GM23248 (cell line): Measurements from ENCODE around the gene LILRB1. TPM values are rescaled to one million over a fixed set of nuclear protein-coding genes. Genes with fewer than 3 reads are reported as not detected.
"Not testable (repeated sequence)": the region's sequence is repeated elsewhere in the genome, so short reads cannot be mapped to it uniquely, and the experiment has no call there.

ENCODE experiments used
- DNase-seq: peaks from one replicate; pipeline ENCODE4 v3.0.0-alpha.2; 2015
- H2AFZ ChIP-seq: fragments of 200-600 bp; sonication (generic); 2 replicates; pipeline ENCODE4 v1.6.1; 2016; ENCODE audit warnings: antibody characterized with exemption
- H3F3A ChIP-seq: fragments of 200-600 bp; sonication (generic); 2 replicates; pipeline ENCODE4 v1.6.1; 2016; ENCODE audit warnings: mild to moderate bottlenecking, antibody characterized with exemption, mixed run types; ENCODE audit not compliant: insufficient read depth
- H3K27ac ChIP-seq: fragments of 200-600 bp; sonication (generic); 2 replicates; pipeline ENCODE4 v1.5.1; 2016; ENCODE audit warnings: mild to moderate bottlenecking
- H3K27me3 ChIP-seq: fragments of 200-600 bp; sonication (generic); replicated peaks from 2 replicates; pipeline ENCODE4 v1.6.1; 2016; ENCODE audit warnings: mild to moderate bottlenecking; ENCODE audit not compliant: insufficient read depth
- H3K36me3 ChIP-seq: fragments of 200-600 bp; sonication (generic); 2 replicates; pipeline ENCODE4 v1.6.1; 2016; ENCODE audit warnings: low read depth, mild to moderate bottlenecking
- H3K4me1 ChIP-seq: fragments of 200-600 bp; sonication (generic); 2 replicates; pipeline ENCODE4 v1.6.1; 2016; ENCODE audit warnings: mild to moderate bottlenecking; ENCODE audit not compliant: insufficient read depth
- H3K4me2 ChIP-seq: fragments of 200-600 bp; sonication (generic); one replicate; pipeline ENCODE4 v1.6.1; 2016; ENCODE audit warnings: mild to moderate bottlenecking; ENCODE audit not compliant: unreplicated experiment
- H3K4me3 ChIP-seq: fragments of 200-600 bp; sonication (generic); 2 replicates; pipeline ENCODE4 v1.5.1; 2016; ENCODE audit warnings: mild to moderate bottlenecking
- H3K79me2 ChIP-seq: fragments of 200-600 bp; sonication (generic); 2 replicates; pipeline ENCODE4 v1.6.1; 2016; ENCODE audit warnings: mild to moderate bottlenecking; ENCODE audit not compliant: insufficient read depth
- H3K9ac ChIP-seq: fragments of 200-600 bp; sonication (generic); 2 replicates; pipeline ENCODE4 v1.6.1; 2016; ENCODE audit warnings: mild to moderate bottlenecking
- H3K9me2 ChIP-seq: fragments of 200-600 bp; sonication (generic); 2 replicates; pipeline ENCODE4 v1.6.1; 2016; ENCODE audit warnings: mixed run types, mild to moderate bottlenecking, moderate library complexity; ENCODE audit not compliant: insufficient read depth
- H3K9me3 ChIP-seq: fragments of 200-600 bp; sonication (generic); one replicate; pipeline ENCODE4 v1.6.1; 2017; ENCODE audit warnings: low read depth
- H4K20me1 ChIP-seq: fragments of 200-600 bp; sonication (generic); 2 replicates; pipeline ENCODE4 v1.6.0; 2016; ENCODE audit not compliant: insufficient read depth
- EZH2 ChIP-seq: fragments of 200-600 bp; sonication (generic); IDR thresholded peaks from 2 replicates; pipeline ENCODE4 v1.6.1; 2018; ENCODE audit warnings: antibody characterized with exemption, mild to moderate bottlenecking; ENCODE audit not compliant: insufficient read depth, poor library complexity, severe bottlenecking
- EZH2phosphoT487 ChIP-seq: fragments of 200-600 bp; sonication (generic); IDR thresholded peaks from 2 replicates; pipeline ENCODE4 v1.6.1; 2018; ENCODE audit warnings: antibody characterized with exemption, moderate library complexity, mild to moderate bottlenecking, low read depth; ENCODE audit not compliant: insufficient read depth
- WGBS, 2 experiments: methylation state at CpG; one replicate each; pipeline ENCODE4 v1.1.6; 2015 to 2017; ENCODE audit warnings: low lambda C conversion rate in 2 of 2, low coverage in 1 of 2; ENCODE audit errors: missing lambda C conversion rate in 2 of 2; 5-methylcytosine and 5-hydroxymethylcytosine counted together
- in situ Hi-C: fragments of 300-500 bp; cut with MboI; formaldehyde crosslinking; loops from 2 replicates; pipeline ENCODE4 v1.15.0; 2020
- polyA plus RNA-seq: library from polyadenylated mRNA; unstranded; fragments of >200 nt; fragmentation: Nextera tagmentation; extraction: Ambion mirVana; gene quantifications from 2 replicates; pipeline ENCODE4 v1.2.1, GENCODE V29; 2016
- total RNA-seq: library from RNA; depleted of rRNA; stranded (reverse); fragments of >200 nt; shearing (Covaris generic); gene quantifications from 2 replicates; pipeline ENCODE4 v1.2.3, GENCODE V29; 2014; rRNA removed

The LILRB1 gene
- not detected in 2 replicates for total RNA-seq
- 0.06 TPM in 1 of 2 replicates, not detected in the other for polyA plus RNA-seq

GRCh38 chr19:54630262-54630661, at the start of gene LILRB1:
TSS of gene LILRB1 (plus strand) at chr19:54630484. CDS start at chr19:54631074, 590 bp downstream.
- H3K79me2 ChIP-seq, H3K4me2 ChIP-seq, H3K9me3 ChIP-seq, H3K4me3 ChIP-seq, H3K9ac ChIP-seq, in situ Hi-C loops, H2AFZ ChIP-seq, H3K4me1 ChIP-seq, H3K9me2 ChIP-seq, H3K36me3 ChIP-seq, H3K27me3 ChIP-seq, H4K20me1 ChIP-seq, H3F3A ChIP-seq, DNase-seq, H3K27ac ChIP-seq: not testable (repeated sequence)
- WGBS, 2 experiments, result 34 to 38% methylated on average over 9 of the region's 9 CpGs

DNA sequence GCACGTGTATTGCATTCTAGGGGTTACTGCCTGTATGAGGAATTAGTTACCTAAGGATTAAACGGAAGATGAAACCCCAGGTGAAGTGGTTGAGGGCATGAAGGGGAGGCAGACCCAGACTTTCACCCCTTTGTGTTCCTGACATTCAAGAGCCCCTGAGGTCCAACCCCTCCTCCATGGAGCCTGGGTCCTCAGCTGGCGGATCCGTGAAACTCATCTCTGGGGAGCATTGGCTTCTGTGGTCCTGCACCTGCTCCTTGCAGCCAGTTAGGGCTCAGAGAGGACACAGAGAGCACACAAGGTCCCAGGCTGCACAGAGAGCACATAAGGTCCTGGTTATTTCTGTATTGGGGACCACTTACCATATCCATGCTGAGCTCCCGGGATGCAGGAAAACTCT, 43.9 kb upstream of the LILRB1 start:
- H3K9ac ChIP-seq, result no peak overlapping the region
- 16% methylated on average over 5 of the region's 5 CpGs for WGBS, 2 experiments
- H3K27ac ChIP-seq, result no peak overlapping the region
- H3K9me2 ChIP-seq, result no peaks in the 10 kb centered on the region
- DNase-seq, result no peak
- H3K9me3 ChIP-seq, result no peaks in the 10 kb centered on the region
- no peaks in the 10 kb centered on the region for H3F3A ChIP-seq
- H3K4me3 ChIP-seq, result no peak overlapping the region
- H3K27me3 ChIP-seq, result no peaks in the 10 kb centered on the region
- H3K79me2 ChIP-seq, result no peaks in the 10 kb centered on the region
- no peak overlapping the region for H3K4me2 ChIP-seq
- no peak for TF ChIP-seq EZH2
- no peak for TF ChIP-seq EZH2phosphoT487
- no peaks in the 10 kb centered on the region for H3K36me3 ChIP-seq
- no peaks in the 10 kb centered on the region for H4K20me1 ChIP-seq
- no peak overlapping the region for H2AFZ ChIP-seq
- H3K4me1 ChIP-seq, result no peaks in the 10 kb centered on the region
- in situ Hi-C loops, result no loop called here

GRCh38 chr19:54587026-54587425, 43.3 kb upstream of the LILRB1 start:
- Histone ChIP-seq H3K4me1 (no peaks in the 10 kb centered on the region), H3K36me3 (no peaks in the 10 kb centered on the region), H3K4me3 (no peak overlapping the region), H3K4me2 (no peak overlapping the region), H3K9me2 (no peaks in the 10 kb centered on the region), H4K20me1 (no peaks in the 10 kb centered on the region), H3K27ac (no peak overlapping the region), H3K9ac (no peak overlapping the region), H3K79me2 (no peaks in the 10 kb centered on the region), H2AFZ (no peak overlapping the region), H3K27me3 (no peaks in the 10 kb centered on the region), H3F3A (no peaks in the 10 kb centered on the region), H3K9me3 (no peaks in the 10 kb centered on the region)
- TF ChIP-seq EZH2, result no peak
- TF ChIP-seq EZH2phosphoT487, result no peak
- DNase-seq, result no peak
- in situ Hi-C loops, result no loop called here
- WGBS, 2 experiments, result 18% methylated on average over 7 of the region's 7 CpGs

DNA sequence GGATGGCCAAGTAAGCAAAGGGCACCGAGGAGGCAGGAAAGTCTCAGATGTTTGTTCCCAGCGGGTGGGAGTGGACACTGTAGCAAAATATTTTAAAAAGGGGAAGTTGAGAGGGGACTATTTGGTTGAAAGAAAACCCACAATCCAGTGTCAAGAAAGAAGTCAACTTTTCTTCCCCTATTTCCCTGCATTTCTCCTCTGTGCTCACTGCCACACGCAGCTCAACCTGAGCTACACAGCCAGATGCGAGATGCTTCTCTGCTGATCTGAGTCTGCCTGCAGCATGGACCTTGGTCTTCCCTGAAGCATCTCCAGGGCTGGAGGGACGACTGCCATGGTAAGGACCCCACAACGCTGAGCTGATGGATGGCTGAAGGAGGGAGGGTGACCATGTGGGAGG, 36.8 kb upstream of the LILRB1 start, which contains the start of gene LILRA1:
LILRA1 (plus strand) TSS at position 188 of the 400 bp plus-strand sequence. CDS start 613 bp downstream, outside the sequence.
- H3K27me3 ChIP-seq, in situ Hi-C loops, H3K4me2 ChIP-seq, H3K36me3 ChIP-seq, H3K27ac ChIP-seq, DNase-seq, H4K20me1 ChIP-seq, H3K9me2 ChIP-seq, H3K79me2 ChIP-seq, H3K9me3 ChIP-seq, H3F3A ChIP-seq, H3K9ac ChIP-seq, H3K4me1 ChIP-seq, H2AFZ ChIP-seq, H3K4me3 ChIP-seq: not testable (repeated sequence)
- WGBS, 2 experiments, result 20 to 27% methylated on average over 6 of the region's 6 CpGs

- H4K20me1 ChIP-seq, H3K36me3 ChIP-seq, H3K79me2 ChIP-seq, H3K27me3 ChIP-seq, H3K4me3 ChIP-seq, H3K4me2 ChIP-seq, H3F3A ChIP-seq, DNase-seq, in situ Hi-C loops, H3K9ac ChIP-seq, H2AFZ ChIP-seq, H3K9me3 ChIP-seq, H3K4me1 ChIP-seq, H3K27ac ChIP-seq, H3K9me2 ChIP-seq: not testable (repeated sequence)
- 19 to 21% methylated on average over 5 to 7 of the region's 9 CpGs for WGBS, 2 experiments
Observed at GRCh38 chr19:54593931-54594626, 36.2 kb upstream of the LILRB1 start.
